ENCODE measurements around the gene PXDN.

Gene PXDN

GRCh38 chr2:1603521-1603920, 140.8 kb downstream of the PXDN start:
- TF ChIP-seq CTCF (IDR thresholded peaks at IDR 0.05; ENCODE audit: low read length, missing control alignments), result no peak
- no peak overlapping the region for H3K4me3 ChIP-seq (replicated peaks; ENCODE audit: low read depth, low read length)
- DNase-seq (ENCODE audit: low read depth), result no peak

DNA sequence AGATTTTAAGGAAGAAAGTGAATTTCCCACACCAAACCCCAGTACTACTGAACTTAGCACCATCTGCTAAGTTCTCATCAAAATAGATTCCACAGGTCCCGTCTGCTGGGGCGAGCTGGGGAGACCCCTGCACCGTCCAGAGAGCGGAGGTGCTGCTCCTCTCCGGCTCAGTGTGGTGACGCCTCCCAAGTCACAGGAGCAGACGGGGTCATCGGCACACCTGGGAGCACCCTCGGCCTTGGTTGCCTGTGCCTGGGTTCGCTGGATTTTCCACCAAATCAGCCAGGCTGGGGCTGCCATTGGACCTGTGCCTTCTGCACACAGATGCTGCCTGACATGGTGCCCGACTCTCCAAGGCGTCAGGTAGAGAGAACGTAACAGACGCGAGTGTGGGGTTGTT, 141.3 kb downstream of the PXDN start:
- TF ChIP-seq CTCF (IDR thresholded peaks at IDR 0.05; ENCODE audit: low read length, missing control alignments), result no peak
- DNase-seq (ENCODE audit: low read depth), result no peak
- H3K4me3 ChIP-seq (replicated peaks; ENCODE audit: low read depth, low read length), result no peak overlapping the region

DNA sequence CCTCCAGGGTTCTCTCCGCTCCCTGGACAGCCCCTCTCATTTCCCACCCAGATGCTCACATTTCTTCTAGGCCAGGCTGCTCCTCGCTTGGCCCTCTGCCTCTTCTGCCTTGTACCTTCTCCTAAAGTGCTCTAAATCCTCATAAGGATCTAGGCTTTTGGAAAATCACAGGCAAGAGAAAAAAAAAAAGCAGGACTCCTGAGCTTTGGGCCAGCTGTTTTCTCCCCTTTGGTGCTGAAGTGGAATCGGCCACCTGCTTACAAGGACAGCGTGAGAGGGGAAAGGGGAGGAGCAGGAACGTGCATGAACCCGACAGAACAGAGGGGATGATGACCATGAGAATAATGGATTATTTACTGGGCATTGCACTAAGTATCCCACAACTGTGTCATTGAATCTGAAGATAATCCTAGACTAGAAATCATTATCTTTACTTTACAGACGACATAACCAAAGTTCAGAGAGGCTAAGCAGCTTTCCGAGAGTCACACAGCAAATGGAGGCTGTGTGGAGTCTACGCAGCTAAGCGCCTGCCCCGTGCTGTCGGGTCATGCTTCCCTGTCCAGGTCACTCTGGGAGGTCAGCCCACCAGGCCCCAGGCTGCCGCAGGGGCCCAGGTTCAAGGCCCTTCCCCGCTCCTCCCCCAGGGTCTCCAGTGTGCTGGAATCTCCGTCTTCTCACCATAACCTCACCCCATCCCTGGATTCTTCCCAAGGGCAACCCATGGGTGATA, 141.9 kb downstream of the PXDN start:
- no peak for TF ChIP-seq CTCF (IDR thresholded peaks at IDR 0.05; ENCODE audit: low read length, missing control alignments)
- DNase-seq (ENCODE audit: low read depth), result no peak
- no peak overlapping the region for H3K4me3 ChIP-seq (replicated peaks; ENCODE audit: low read depth, low read length)

DNA sequence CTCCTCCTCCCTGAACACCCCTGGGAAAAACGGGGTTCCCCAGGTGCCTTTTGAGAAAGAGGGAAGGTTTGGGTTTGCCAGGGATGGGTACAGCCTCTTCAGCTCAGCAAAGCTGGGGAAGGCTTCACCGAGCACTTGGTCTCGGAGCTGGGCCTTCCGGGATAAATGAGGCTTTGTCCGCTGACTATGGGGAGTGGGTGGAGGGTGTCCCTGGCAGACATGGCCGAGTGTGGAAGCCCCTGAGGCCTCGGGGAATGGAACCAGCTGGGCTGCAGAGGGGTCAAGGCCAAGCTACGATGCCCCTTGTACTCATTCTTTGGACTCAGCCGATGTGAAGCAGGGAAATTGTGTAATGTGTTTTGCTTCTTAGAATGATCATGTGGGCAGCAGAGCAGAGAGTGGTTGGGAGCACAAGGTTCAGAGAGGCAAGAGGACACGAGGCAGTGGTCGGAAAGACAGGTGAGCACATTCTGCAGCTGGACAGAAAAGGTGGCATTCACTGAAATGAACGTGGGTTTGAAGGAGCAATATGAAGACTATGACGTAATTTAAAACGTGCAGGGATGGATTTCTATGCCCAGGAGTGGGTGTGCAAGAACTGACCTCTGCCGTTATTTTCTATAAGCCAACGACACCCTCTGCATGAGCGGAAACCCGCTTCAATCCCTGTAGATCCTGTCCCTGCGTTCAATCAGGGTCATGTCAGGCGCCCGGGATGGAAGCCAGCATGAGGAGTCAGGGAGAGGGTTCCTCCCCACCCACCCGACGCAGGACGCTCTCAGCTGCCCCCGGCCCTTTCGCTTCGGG, 142.6 kb downstream of the PXDN start:
- DNase-seq (ENCODE audit: low read depth), result no peak
- no peak overlapping the region for H3K4me3 ChIP-seq (replicated peaks; ENCODE audit: low read depth, low read length)
- TF ChIP-seq CTCF (IDR thresholded peaks at IDR 0.05; ENCODE audit: low read length, missing control alignments), result no peak

DNA sequence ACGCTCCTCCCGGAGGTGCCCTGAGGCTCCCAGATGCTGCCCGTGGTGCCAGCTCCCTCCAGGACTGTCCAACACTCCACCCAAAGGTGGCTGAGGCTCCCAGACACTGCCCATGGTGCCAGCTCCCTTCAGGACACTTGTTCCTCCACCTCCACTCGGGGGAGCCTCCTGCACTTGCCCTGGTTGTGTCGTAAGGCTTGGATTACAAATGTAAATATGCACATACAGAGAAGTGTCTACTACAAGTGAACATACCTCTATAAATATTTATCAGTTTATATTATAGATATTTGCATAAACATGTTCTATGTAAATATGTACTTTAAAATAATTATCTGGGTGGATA, 143.3 kb downstream of the PXDN start:
- TF ChIP-seq CTCF (IDR thresholded peaks at IDR 0.05; ENCODE audit: low read length, missing control alignments), result no peak
- no peak for DNase-seq (ENCODE audit: low read depth)
- no peak overlapping the region for H3K4me3 ChIP-seq (replicated peaks; ENCODE audit: low read depth, low read length)

DNA sequence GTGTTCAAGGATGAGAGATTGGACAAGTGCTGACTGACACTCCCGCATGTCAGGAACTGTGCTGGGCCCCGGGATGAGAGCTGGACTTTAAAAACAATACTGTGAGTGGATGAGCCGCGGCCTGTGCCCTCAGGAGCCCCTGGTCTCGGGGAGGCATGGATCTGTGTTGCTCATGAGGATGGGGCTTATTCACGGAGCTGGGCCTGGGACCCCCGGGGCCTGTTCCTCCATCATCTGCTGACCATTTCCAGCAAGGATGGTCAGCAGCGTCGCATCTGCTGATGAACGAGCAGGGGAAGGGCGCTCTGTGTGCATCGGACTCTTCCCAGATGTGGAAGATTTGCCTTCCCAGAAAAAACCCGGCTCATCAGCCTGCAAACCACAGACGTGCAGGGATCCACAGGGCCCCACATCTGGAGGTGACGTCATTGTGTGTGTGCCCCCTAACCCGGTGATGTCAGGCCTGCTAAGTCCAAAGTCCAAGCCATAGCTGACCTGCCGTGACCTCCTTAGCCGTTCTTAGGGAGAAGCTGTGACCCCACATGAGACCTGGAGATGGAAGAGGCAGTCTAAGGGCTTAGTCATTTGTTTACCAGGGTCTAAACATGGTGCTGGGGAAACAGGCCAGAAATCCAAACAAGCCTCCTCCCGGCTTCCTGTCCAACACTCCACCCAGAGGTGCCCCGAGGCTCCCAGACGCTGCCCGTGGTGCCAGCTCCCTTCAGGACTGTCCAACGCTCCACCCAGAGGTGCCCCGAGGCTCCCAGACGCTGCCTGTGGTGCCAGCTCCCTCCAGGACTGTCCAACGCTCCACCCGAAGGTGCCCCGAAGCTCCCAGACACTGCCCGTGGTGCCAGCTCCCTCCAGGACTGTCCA, 143.9 kb downstream of the PXDN start:
- no peak for TF ChIP-seq CTCF (IDR thresholded peaks at IDR 0.05; ENCODE audit: low read length, missing control alignments)
- no peak overlapping the region for H3K4me3 ChIP-seq (replicated peaks; ENCODE audit: low read depth, low read length)

More for the DNA sequence above, 143.9 kb downstream of the PXDN start:
- DNase-seq (ENCODE audit: low read depth), result no peak
